Sciatic nerve (tissue), 2 donors: ENCODE data around the gene TBX4. TPM values are rescaled to one million over a fixed set of nuclear protein-coding genes. Genes with fewer than 3 reads are reported as not detected.
A peak's percentile ranks its signal among the peaks of the same experiment; 100 is the strongest.

ENCODE experiments used
- ATAC-seq: fragments of 200-7000 bp; cut with Tn5 transposase; one replicate; pipeline ENCODE4 v1.9.1; 2020; ENCODE audit warnings: mild to moderate bottlenecking, moderate library complexity
- DNase-seq: peaks from one replicate; pipeline ENCODE4 v3.0.0-alpha.2; 2020; ENCODE audit warnings: low spot score
- intact Hi-C: fragments of 100-400 bp; cut with DNase I; formaldehyde crosslinking; loops from one replicate; pipeline ENCODE4 v1.14.2; 2022
- total RNA-seq: library from RNA; stranded (reverse); fragmentation: NEBNext Ultra II Directional; extraction: Animal tissue kit (Norgen Biotek cat#: 25700); gene quantifications from one replicate; pipeline ENCODE4 v1.2.1, GENCODE V29; 2021
- donor health status: DM: no; HTN: no; CAD: no.
- donor health status: DM: no; HTN: no; CAD: no.

Gene TBX4
- total RNA-seq, 1 donor from 2014 or later = not detected

DNA sequence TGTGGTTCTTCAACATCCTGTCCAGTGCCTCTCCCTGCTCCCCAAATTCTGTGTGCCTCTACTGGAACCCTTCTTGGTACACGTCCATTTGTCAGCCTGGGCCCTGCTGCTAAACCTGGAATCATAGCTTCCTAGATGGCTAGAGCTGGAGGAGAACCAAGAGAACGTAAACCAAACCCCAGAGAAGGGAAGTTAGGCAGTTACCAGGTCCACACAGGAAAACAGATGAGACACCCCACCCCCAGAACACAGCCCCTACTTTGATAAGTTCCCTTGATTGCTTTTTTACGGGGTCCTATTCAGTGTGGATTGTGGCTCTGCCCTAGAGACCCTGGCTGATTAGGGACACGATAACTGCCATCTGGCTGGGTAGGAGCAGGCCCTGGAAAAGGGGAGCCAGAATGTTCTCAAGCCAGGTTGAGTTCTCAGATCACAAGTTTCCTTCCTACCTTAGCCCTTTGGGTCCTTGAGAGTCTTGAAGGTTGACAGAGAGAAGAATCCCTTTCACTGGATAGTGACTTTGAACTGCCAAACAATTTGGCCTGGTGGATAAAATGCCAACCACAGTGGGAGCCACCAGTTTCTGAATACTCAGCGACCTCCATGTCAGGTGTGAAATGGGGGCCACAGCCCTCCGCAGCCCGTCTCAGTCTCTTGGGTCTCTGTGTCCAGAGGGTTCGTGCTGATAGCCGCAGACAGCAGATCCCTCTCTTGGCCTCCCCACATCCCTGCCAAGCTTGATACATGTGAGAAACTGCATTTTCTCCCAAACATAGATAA, 7.9 kb downstream of the TBX4 start:
- ATAC-seq (no peak), DNase-seq (peak; percentile 22)
- intact Hi-C loops = no loop called here

DNA sequence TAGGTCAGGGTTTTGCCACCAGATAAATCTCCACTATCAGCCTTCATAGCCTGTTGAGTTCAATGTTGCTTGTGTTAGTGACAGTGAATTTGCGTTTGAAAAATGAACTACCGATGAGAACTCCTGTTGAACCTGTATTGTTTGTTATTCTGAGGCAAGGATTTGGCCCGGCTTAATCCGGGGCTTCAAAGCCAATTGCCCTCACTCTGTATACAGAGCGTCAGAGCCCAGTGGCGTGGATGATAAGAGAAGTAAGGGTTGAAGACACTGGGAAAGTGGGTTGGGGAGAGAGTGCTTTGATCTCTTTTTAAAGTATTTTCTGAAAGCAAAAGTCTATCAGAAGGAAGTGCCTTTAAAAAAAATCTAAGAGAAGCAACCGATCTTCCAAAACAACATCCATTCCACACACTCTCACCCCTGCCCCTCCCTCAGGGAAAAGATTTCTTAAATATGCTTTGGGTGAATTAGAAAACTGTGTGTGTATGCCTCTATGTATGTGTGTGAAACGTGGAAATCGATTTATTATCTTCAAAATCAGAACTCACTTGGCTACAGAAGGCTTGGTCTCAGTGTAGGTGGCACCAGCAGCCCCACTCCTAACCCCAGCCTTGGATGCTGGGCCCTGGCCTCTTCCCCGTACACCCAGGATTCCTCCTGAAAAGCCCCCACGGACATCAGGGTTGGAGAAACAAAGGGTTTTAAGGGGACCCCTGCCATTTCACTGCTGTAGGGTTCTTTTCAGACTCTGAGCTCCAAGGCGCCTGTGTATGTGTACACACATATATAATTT, 8.8 kb downstream of the TBX4 start:
- intact Hi-C loops = no loop called here
- ATAC-seq = no peak
- peak; percentile 9 for DNase-seq

DNA sequence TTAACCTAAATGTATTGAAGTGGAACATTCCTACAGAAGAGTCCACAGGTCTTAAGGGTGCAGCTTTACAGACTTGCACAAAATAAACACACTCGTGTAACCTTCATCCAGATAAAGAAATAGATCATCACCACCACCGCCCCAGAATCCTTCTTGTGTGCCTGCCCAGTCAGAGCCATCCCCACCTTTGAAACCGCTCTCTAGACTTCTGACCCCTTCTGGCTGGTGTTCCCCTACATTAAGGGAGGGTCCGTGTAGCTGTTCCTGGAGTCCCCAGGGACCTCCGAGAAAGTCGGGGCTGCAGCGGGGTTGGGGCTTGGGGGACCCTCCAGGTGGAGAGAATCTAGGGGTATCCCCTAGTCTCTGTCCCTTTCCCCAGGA, 9.4 kb downstream of the TBX4 start:
- no peak for DNase-seq
- no peak for ATAC-seq
- intact Hi-C loops = no loop called here

DNA sequence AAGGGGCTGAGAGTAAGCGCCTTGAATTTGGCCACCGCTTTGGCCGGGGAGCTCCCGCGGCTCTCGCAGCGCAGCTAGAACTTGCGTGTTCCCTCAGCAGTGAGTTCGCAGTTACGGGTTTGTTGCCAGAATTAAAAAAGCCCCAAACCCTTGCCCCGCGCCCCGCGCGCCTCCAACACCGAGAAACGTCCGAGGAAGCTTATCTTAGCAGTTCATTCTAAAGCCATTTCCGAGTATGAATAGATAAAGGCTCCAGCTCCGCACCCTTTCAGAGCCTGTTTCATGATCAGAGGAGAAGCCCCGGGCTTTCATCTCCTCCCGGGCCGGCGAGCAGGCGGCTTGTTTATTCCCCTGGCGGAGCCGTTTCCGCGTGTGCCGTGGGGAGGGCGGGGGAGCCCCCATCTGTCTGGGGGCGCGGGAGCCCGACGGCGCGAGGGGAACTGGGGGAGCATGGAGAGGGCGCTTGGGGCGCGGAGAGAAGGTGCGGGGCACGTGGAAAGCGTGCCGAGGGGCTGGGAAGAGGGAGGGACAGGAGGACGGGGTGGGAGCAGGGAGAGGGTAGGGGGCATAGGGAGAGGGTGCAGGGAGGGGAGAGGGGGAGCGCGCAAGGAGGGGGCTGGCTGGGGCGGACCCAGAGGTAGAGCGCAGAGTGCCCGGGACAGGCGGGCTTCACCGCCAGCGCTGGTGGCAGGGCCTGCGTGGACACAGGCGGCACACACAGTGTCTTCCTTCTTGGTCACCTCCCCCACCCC, 9.9 kb downstream of the TBX4 start:
- intact Hi-C loops = no loop called here
- DNase-seq = peak; percentile 52
- ATAC-seq = no peak

DNA sequence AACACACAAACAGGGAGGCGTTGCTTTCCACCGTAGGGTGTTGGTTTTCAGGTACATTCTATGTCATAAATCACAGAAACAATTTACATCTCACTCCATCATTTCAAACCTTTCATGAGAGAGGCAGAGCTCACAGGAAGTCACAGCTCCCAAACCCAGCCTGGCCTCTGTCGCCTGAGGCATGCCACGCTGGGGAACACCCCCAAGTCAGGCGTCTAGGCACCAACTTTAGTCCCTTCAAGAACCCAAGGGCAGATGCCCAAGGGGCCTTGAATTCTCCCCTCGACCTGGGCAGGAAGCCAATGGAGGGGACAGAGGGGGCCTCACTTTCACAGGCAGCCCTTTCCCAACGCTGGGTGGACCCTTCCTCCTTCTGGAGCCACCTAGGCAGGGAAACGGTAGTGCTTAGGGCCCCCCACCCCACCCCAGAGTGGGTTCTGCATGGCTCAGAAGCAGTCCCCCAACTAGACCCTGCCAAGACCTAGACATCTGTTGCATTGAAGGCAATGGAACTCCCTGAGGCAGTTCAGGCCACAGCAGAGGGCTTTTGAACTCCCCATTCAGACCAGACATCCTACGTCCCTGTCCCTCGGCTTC, 10.6 kb downstream of the TBX4 start:
- intact Hi-C loops = no loop called here
- DNase-seq = peak; percentile 37

DNA sequence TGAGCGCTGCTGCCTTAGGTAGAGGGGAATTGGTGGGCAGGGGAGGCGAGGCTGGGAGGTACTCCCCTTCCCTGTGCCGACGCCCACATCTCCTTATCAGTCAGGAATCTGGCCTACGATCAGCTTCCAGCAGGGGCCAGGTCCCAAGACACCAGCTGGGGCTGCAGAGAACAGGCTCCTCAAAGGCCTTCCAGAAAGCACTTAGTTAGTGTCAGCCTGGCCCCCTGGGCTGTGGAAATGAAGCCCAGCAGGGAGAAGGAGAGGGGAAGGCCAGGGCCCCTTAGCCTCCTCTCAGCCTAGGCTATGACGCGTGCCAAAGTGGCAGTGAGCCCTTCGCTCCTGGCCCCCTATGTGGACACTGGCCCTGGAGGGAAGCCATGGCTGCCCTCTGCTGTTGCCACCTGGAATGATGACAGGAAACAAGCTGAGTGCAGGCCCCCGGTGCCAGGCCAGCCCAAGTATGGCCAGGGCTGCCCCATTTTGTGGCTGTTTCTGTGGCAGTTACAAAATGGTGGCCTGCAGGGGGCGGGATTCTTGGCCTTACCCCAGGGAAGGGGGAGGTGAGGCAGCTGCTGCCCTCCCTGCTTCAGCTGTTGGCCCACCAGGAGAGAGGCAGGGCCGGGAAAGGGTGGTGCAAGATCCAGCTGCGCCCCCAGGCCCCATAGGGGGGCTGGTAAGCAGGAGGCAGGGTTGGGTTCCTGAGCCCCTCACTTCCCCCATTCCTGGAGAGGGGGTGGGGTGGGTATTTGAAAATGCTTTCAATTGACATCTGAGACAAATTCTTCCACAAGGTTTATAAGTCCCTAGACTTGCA, 11.3 kb downstream of the TBX4 start:
- DNase-seq = peak; percentile 36
- intact Hi-C loops = no loop called here
- no peak for ATAC-seq

More for the DNA sequence above, 10.6 kb downstream of the TBX4 start:
- no peak for ATAC-seq

DNA sequence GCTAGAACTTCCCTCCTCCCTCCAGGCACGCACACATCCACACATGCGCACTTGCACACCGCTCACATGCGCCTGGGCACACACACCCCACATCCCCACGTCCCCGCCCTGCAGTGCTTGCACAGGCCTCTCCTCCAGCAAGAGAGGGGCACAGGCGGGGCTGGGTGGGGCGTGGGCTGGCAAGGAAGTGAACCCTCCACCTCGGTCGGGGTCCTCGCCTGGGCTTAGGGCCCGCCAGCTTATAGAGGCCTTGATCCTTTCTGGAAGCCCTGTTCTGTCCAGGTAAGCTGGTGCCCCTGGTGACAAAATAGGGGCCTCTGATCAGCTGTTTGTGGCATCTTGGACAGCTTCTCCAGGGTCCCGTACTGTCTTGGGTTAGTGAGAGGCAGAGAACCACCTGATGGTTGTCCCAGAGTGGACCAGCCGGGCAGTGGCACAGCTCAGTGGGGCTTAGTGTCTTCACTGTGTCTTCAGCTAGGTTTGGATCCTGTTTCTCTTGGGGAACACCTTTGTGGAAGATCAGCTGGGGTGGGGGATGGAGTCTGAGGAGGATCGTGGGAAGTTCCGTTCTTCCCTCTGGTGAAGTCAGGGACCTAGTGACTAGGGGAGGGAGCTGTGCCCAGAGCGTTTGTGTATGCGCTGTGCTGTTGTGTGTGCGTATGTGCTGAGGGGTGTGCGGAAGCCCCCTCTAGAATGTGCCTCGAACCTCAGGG, 12.1 kb downstream of the TBX4 start:
- ATAC-seq (no peak), DNase-seq (peak; percentile 42)
- intact Hi-C loops = no loop called here

DNA sequence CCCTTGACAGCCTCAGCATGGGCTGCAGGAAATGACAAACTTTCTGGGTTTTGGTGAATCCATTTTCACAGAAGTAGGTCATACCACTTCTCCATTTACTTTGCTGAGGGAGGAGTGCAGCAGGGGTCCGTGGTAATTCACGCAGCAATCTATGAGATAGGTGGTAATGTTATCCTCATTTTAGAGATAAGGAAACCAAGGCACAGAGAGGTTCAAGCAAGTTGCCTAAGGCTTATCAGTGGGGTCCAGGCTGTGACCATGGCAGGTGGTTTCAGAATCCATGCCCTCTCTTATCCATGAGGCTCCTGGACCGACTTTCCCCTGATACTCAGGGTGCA, 12.6 kb downstream of the TBX4 start:
- intact Hi-C loops = no loop called here

DNA sequence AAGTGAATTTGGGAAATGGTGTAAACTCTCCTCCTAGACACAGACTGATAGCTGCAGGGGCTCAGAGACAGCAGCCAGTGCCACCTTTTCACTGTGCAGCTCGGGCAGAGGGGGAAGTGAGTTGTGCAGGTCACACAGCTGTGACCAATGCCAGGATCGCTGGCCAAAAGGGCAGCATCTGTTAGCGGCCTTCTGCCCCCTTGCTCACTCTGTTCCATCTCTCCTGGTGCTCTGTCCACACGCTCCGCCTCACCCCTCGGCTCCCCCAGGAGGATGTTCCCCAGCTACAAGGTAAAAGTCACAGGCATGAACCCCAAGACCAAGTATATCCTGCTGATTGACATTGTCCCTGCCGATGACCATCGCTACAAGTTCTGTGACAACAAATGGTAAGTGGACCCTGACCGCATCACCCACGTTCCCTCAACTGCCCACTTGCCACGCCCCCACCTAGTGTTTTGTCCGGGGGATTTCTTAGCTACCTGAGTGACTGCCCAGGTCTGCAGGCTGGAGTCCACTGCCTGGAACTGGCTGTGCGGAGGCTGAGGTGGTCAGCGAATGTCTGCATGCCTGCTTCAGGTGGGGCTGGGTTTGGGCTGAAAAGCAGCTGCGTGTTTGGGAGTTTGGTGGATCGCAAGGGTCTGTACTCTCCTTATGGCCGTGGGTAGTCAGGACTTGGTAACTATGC, 13.5 kb downstream of the TBX4 start:
- no peak for ATAC-seq
- intact Hi-C loops = no loop called here

More for the DNA sequence above, 12.6 kb downstream of the TBX4 start:
- peak; percentile 8 for DNase-seq
- no peak for ATAC-seq

DNA sequence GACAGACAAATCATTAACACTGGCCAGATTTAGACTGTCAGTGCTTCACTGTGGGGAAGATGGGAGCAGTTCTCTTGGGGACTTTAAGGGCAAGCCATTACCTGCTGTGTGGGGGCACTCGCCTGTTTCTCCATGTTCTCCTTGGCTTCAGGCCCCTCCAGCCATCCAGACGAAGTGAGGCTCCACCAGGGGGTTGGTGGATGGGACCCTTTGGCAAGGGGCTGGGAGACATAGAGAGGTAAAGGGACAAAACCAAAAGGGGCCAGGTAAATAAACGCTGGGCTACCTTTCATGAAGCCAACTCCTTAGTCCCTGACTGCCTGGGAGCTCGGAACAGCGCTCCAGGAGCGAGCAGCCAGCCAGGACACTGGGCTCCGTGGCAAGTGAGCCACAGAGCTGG, 14.0 kb downstream of the TBX4 start:
- intact Hi-C loops = no loop called here
- ATAC-seq = no peak

More for the DNA sequence above, 13.5 kb downstream of the TBX4 start:
- DNase-seq = peak; percentile 28

DNA sequence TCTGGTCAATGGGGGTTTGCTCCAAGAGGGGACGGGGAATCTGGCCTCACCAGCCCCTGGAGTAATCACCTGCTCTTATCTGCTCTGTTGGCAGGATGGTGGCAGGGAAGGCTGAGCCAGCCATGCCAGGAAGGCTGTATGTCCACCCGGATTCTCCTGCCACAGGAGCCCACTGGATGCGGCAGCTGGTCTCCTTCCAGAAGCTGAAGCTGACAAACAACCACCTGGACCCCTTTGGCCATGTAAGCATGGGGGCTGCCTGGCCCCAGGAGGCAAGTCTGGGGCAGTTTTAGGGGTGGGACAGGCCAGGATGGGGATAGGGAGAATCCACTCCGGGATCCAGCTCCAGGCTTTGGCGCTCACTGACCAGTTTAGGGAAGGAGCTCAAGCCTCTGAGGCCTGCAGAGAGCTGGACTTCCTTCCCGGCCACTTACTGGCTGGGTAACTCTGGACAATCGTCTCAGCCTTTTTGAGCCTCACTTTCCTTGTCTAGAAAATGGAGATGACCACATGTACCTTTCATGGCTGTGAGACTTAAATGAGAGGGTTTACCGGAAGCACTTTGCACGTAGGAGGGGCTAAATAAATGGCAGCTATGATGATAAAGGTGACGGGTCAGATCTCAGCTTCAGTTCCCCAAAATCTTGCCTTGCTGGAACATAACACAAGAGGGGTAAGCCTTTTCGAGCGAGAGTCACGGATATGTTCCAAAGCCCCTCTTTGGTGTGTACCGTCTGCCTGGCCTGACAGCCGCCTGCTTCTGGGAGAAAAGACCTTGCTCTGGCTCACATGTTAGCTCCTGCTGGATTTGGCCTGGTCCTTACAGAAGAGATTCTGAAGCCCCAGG, 15.4 kb downstream of the TBX4 start:
- DNase-seq = peak; percentile 57
- intact Hi-C loops = no loop called here

More for the DNA sequence above, 14.0 kb downstream of the TBX4 start:
- peak; percentile 2 for DNase-seq

DNA sequence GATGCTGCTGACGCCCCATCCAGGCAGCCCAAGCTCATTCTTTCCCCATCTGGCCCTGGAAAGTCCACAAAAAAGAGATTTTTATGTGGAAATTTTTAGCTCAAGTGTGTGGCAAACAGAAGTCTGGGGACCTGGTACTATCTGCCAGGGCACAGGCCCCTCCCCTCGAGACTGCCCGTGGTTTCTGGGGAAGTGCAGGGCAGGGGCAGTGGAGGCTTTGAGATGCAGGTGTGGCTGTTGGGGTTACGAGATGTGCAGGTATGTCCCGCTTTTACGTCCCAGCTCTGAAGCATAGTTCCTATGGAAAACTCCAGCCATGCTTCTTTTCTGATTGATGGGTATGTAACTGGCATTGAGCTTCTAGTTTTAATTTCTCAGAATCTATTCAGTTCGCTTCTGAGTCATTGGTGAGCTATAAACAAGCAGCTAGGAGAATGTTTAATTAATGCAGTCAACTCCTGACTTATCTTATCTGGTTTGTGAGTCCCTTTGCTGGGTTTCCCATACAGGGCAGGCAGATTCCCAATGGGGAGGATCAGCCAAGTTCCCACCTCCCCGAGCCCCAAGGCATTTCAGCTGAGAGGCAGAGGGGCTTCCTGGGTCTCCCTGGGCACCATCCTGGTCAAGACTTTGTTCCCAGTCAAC, 16.2 kb downstream of the TBX4 start:
- DNase-seq (peak; percentile 44), ATAC-seq (no peak)
- intact Hi-C loops = no loop called here

More for the DNA sequence above, 15.4 kb downstream of the TBX4 start:
- peak; percentile 67 for ATAC-seq

DNA sequence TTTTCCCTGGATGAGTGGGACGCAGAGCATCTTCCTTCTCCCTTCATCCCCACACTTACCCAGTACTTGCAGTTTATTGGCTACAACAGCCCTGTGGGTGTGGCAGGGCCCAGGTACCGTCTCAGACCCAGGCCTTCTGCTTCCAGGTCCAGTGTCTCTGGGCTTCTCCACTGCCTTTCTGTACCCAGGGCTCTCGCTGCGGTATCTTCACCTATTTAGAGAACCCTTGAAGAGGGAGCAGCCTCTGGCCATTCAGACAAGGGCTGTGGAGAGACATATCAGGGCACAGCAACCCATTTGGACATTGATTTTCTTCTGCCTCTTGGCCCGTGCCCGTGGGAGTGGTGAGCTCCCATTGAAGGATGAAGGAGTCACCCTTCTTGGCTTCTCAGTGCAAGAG, 17.3 kb downstream of the TBX4 start:
- DNase-seq (peak; percentile 23), ATAC-seq (no peak)
- intact Hi-C loops = no loop called here

DNA sequence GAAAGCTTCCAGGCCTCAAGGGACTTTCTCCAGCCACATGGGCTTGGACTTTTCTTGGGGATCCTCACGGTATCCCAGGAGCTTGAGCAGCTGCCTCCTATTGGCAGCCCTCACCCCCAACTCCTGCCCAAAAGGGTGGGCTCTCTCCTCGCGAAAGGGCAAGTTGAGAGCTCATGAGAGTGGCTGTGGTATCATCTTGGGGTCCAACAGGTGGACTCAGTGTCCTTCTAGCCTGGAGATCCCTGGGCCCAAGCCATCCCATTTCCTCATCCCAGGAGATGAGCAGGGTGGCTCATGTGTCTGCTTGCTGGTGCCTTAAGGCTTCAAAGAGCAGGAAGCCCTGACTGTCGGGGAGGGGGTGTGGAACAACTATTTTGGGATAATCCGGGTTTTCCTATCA, 17.7 kb downstream of the TBX4 start:
- ATAC-seq (no peak), DNase-seq (peak; percentile 26)
- intact Hi-C loops = no loop called here

DNA sequence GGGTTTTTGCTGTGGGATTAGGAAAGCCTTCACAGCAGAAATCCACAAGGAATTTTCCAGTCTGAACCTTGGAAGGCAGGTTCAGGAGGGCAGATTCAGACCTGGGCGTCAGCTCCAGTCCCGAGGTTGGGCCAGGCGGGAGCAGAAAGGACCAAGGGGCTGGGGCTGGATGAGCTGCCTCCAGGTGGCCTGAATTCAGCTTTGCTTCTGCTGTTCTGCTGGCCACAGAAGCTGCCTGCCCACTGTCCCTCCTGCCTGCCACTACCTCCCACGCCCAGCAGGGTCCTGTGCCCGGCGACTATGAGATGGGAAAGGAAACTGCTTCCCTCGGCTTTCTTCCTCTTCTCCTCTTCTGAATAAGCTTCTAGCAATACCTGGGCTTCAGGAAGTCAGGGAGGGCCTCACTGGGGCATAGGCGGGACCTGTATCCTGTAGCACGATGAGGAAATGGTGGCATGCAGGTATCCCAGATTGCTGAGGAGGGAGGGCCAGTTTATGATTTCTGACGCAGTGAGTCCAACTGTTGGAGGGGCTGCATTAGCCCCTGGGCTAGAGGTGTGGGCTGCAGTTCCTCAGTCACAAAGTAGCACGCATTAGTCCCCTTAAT, 18.4 kb downstream of the TBX4 start:
- intact Hi-C loops = no loop called here
- DNase-seq (peak; percentile 40), ATAC-seq (no peak)
